ENCODE measurements around the gene ADARB1.

The ADARB1 gene

GRCh38 chr21:45209685-45210284 lies 135.4 kb downstream of the ADARB1 start:
- FAIRE-seq: no peak

- FAIRE-seq: no peak
Measured at GRCh38 chr21:45210461-45210983, 136.1 kb downstream of the ADARB1 start.

GRCh38 chr21:45211661-45212060 lies 137.3 kb downstream of the ADARB1 start:
- FAIRE-seq: no peak

- FAIRE-seq: no peak
Measured at GRCh38 chr21:45213392-45213791, 139.0 kb downstream of the ADARB1 start.

GRCh38 chr21:45215213-45215612 lies 140.8 kb downstream of the ADARB1 start:
- no peak for FAIRE-seq

- FAIRE-seq: no peak
Measured at GRCh38 chr21:45217010-45217409, 142.6 kb downstream of the ADARB1 start.

- FAIRE-seq: no peak
Measured at GRCh38 chr21:45219517-45219916, 145.1 kb downstream of the ADARB1 start.

- FAIRE-seq: no peak
Measured at GRCh38 chr21:45220071-45220481, 145.7 kb downstream of the ADARB1 start.

GRCh38 chr21:45220714-45221490 lies 146.5 kb downstream of the ADARB1 start:
- no peak for FAIRE-seq

GRCh38 chr21:45222001-45222400 lies 147.6 kb downstream of the ADARB1 start:
- no peak for FAIRE-seq

- FAIRE-seq: no peak
Measured at GRCh38 chr21:45223236-45224185, 149.1 kb downstream of the ADARB1 start.

GRCh38 chr21:45224189-45224938 lies 150.0 kb downstream of the ADARB1 start:
- no peak for FAIRE-seq

GRCh38 chr21:45225041-45225740 lies 150.8 kb downstream of the ADARB1 start:
- FAIRE-seq: no peak

- FAIRE-seq: no peak
Measured at GRCh38 chr21:45225741-45226327, 151.5 kb downstream of the ADARB1 start.

GRCh38 chr21:45226540-45227326 lies 152.4 kb downstream of the ADARB1 start:
- FAIRE-seq: no peak

- FAIRE-seq: no peak
Measured at GRCh38 chr21:45227735-45228134, 153.4 kb downstream of the ADARB1 start.

- no peak for FAIRE-seq
Measured at GRCh38 chr21:45228171-45228641, 153.8 kb downstream of the ADARB1 start.

GRCh38 chr21:45228656-45229240 lies 154.4 kb downstream of the ADARB1 start:
- no peak for FAIRE-seq

GRCh38 chr21:45231705-45232104 lies 157.3 kb downstream of the ADARB1 start:
- no peak for FAIRE-seq

- FAIRE-seq: no peak
Measured at GRCh38 chr21:45234127-45234526, 159.7 kb downstream of the ADARB1 start.
